Tibial nerve (tissue), 4 donors: ENCODE results near the gene DNAJB1. TPM values are rescaled to one million over a fixed set of nuclear protein-coding genes. Genes with fewer than 3 reads are reported as not detected.

Source experiments
- DNase-seq, 2 donors: peaks; one replicate each; pipeline ENCODE4 v3.0.0-alpha.2; 2019; ENCODE audit warnings: low spot score in 2 of 2
- H3K27ac ChIP-seq, 4 donors: fragments of 200-600 bp; sonication (generic) in 3 of 4; one replicate each; pipeline ENCODE4 v1.5.1; 2017 to 2019; ENCODE audit warnings: mild to moderate bottlenecking in 1 of 4
- H3K27me3 ChIP-seq, 2 donors: fragments of 200-600 bp; sonication (generic) in 1 of 2; one replicate each; pipeline versions ENCODE4 v1.5.1 to v1.6.0; 2017 to 2019
- H3K36me3 ChIP-seq, 3 donors: fragments of 200-600 bp; sonication (generic); one replicate each; pipeline ENCODE4 v1.5.1; 2018 to 2019
- H3K4me1 ChIP-seq, 4 donors: fragments of 200-600 bp; sonication (generic) in 3 of 4; one replicate each; pipeline ENCODE4 v1.5.1; 2017 to 2019
- H3K4me3 ChIP-seq, 4 donors: fragments of 200-600 bp; sonication (generic) in 3 of 4; one replicate each; pipeline ENCODE4 v1.5.1; 2017 to 2019; ENCODE audit warnings: mild to moderate bottlenecking in 1 of 4, moderate library complexity in 1 of 4
- H3K9me3 ChIP-seq, 4 donors: fragments of 200-600 bp; sonication (generic) in 3 of 4; one replicate each; pipeline ENCODE4 v1.5.1; 2017 to 2019
- EP300 ChIP-seq, 2 donors: sonication (generic); formaldehyde crosslinking; IDR thresholded peaks; one replicate each; pipeline ENCODE4 v1.6.1; 2017; ENCODE audit warnings: antibody characterized with exemption in 2 of 2, mild to moderate bottlenecking in 1 of 2
- POLR2A ChIP-seq, 2 donors: fragments of 450-650 bp; IDR thresholded peaks; one replicate each; pipeline ENCODE4 v1.6.1; 2017; ENCODE audit warnings: antibody characterized with exemption in 2 of 2, mild to moderate bottlenecking in 2 of 2, moderate library complexity in 2 of 2
- WGBS, 2 donors: methylation state at CpG; one replicate each; pipeline ENCODE4 v1.1.5; 2018; 5-methylcytosine and 5-hydroxymethylcytosine counted together
- total RNA-seq, 4 donors: library from RNA; depleted of rRNA; stranded (reverse); fragments of >200 nt; gene quantifications; one replicate each; pipeline ENCODE4 v1.1.0, GENCODE V29; 2016
- TF ChIP-seq, protein P1 (sequence below), 5 experiments: fragments of 200-600 bp in 3 of 5; fragments of 450-650 bp in 2 of 5; sonication (generic) in 3 of 5; IDR thresholded peaks; one replicate each; pipeline ENCODE4 v1.5.1; 2016 to 2019; ENCODE audit warnings: antibody characterized with exemption in 5 of 5, mild to moderate bottlenecking in 3 of 5, moderate library complexity in 2 of 5

The DNAJB1 gene
- total RNA-seq, 4 donors from 2014 or later: 48.9 to 132 (median 73.9) TPM

DNA sequence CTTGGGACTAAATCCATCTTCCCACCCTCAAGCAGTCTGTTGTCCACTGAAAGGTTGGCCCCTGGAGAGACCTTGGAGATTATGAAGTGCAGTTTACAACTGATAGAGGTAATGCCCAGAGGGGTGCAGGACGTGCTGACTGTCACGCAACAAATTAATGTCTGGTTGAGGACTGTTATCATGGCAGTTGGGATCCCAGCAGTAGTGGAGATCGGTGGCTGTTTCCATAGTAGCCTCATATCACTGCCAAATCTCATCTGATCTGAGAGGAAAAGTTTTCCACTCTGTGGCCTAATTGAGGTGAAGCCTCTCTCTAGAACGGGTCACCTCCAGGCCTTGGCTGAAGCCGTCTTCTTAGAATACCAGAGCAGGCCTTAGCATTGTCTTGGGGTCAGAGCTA lies 15.3 kb upstream of the DNAJB1 start:
- H3K36me3 ChIP-seq: no peaks in the 10 kb centered on the region
- H3K4me3 ChIP-seq: no peak overlapping the region
- no peaks in the 10 kb centered on the region for H3K9me3 ChIP-seq
- no peaks in the 10 kb centered on the region for H3K27me3 ChIP-seq
- no peak overlapping the region for H3K27ac ChIP-seq
- H3K4me1 ChIP-seq: peaks cover 0 to 58% (median 10%) of the 10 kb centered on the region in 4 donors
- DNase-seq: no peak
- 68 to 76% methylated on average over 5 of the region's 5 CpGs for WGBS, 2 donors
- TF ChIP-seq, protein P1, sequence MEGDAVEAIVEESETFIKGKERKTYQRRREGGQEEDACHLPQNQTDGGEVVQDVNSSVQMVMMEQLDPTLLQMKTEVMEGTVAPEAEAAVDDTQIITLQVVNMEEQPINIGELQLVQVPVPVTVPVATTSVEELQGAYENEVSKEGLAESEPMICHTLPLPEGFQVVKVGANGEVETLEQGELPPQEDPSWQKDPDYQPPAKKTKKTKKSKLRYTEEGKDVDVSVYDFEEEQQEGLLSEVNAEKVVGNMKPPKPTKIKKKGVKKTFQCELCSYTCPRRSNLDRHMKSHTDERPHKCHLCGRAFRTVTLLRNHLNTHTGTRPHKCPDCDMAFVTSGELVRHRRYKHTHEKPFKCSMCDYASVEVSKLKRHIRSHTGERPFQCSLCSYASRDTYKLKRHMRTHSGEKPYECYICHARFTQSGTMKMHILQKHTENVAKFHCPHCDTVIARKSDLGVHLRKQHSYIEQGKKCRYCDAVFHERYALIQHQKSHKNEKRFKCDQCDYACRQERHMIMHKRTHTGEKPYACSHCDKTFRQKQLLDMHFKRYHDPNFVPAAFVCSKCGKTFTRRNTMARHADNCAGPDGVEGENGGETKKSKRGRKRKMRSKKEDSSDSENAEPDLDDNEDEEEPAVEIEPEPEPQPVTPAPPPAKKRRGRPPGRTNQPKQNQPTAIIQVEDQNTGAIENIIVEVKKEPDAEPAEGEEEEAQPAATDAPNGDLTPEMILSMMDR (IDR thresholded peaks at IDR 0.05): no peak
- no peak for TF ChIP-seq POLR2A (IDR thresholded peaks at IDR 0.05)
- no peak for TF ChIP-seq EP300 (IDR thresholded peaks at IDR 0.05)

DNA sequence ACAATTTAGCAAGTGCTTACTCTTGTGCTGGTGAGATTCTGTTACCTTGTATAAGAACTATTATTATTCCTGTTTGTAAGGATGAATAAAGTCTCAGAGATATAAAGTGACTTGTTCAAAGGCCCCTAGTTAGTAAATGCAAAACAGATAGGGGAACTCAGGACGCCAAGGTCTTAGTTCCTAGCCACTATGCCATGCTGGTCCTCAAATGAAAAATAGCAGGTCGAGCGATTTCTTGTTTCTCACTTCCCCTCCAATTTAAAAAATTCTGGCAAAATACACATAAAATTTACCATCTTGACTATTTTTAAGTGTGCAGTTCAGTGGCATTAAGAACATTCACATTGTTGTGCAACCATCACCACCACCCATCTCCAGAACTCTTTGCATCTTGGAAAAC lies 12.3 kb upstream of the DNAJB1 start:
- Histone ChIP-seq H3K4me1 (peaks cover 0 to 48% (median 10%) of the 10 kb centered on the region in 4 donors), H3K27me3 (no peaks in the 10 kb centered on the region), H3K9me3 (no peaks in the 10 kb centered on the region), H3K36me3 (no peaks in the 10 kb centered on the region), H3K4me3 (peak overlapping the region in 3 of 4 donors; percentile 63 to 82 (median 72)), H3K27ac (peak overlapping the region in 3 of 4 donors; percentile 91 to 97 (median 95))
- no peak for TF ChIP-seq POLR2A (IDR thresholded peaks at IDR 0.05)
- TF ChIP-seq, protein P1 (IDR thresholded peaks at IDR 0.05): no peak
- TF ChIP-seq EP300 (IDR thresholded peaks at IDR 0.05): no peak
- no peak for DNase-seq
- WGBS, 2 donors: 55 to 70% methylated on average over 3 of the region's 3 CpGs

DNA sequence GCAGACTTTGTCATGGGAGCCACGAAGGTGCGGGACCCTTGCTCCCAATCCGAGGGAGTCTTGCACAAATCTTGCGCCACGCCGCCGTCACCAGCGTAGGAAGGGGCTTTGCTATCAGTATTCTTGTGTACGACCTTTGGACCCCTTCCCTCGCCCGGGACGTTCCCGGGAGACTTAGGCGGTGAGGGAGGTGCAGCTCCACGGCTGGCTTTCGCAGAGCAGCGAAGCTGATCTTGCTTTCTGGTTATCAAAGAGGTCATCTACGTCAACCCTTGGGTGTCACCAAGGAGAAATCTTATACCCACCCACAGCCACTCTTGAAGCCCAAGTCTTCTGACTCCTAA lies 11.8 kb upstream of the DNAJB1 start:
- Histone ChIP-seq H3K4me3 (peak overlapping the region; percentile 63 to 82 (median 70)), H3K9me3 (no peaks in the 10 kb centered on the region), H3K36me3 (no peaks in the 10 kb centered on the region), H3K27me3 (no peaks in the 10 kb centered on the region), H3K4me1 (peaks cover 0 to 48% (median 10%) of the 10 kb centered on the region in 4 donors), H3K27ac (peak overlapping the region; percentile 87 to 97 (median 93))
- no peak for DNase-seq
- TF ChIP-seq EP300 (IDR thresholded peaks at IDR 0.05): no peak
- TF ChIP-seq POLR2A (IDR thresholded peaks at IDR 0.05): no peak
- TF ChIP-seq, protein P1 (IDR thresholded peaks at IDR 0.05): no peak
- WGBS, 2 donors: 0% methylated on average over 11 to 16 of the region's 18 CpGs

DNA sequence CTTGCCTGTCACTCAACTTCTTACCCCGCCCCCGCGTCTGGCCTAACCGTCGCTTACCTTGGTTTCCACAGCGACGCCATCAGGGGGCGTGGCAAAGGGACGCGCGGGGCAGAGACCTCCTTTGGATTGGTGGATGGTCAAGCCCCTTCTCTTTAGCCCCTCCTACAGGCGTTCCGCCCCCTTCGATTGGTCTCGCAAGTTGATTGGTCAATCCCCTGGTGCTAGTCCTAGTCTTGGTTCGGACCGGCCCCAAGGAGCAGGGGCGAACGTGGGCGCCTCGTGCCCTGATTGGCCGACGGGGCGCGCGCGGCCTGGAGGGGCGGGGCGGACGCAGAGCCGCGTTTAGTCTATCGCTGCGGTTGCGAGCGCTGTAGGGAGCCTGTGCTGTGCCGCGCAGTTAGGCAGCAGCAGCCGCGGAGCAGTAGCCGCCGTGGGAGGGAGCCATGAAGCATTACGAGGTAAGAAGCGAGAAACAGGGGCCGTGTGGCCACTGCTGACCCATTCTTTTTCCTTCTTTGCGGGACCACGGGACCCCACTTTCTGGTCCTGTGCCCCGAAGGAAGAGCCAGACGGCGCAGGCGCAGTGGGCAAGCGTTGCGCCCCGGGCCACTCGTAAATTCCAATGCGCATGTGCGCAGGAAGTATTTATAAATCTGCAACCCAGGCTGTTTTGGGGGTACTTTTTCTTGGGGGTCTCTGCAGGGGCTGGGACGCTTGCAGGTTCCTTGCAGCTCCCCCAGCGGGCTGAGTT lies 11.2 kb upstream of the DNAJB1 start, which contains the start of gene TECR:
Gene TECR, plus strand, starts transcription at position 341 of the 751 bp plus-strand sequence. Its CDS starts 103 bp downstream, at position 444.
- Histone ChIP-seq H3K4me1 (peaks cover 0 to 45% (median 10%) of the 10 kb centered on the region in 4 donors), H3K27me3 (no peaks in the 10 kb centered on the region), H3K4me3 (peak within 1 kb of the TSS; percentile 63 to 82 (median 70)), H3K27ac (peak within 1 kb of the TSS; percentile 87 to 97 (median 93)), H3K9me3 (no peaks in the 10 kb centered on the region), H3K36me3 (no peaks in the 10 kb centered on the region)
- peak; percentile 100 for DNase-seq
- TF ChIP-seq EP300 (IDR thresholded peaks at IDR 0.05) (peak; percentile 60 to 100), POLR2A (IDR thresholded peaks at IDR 0.05) (peak; percentile 98 to 100)
- TF ChIP-seq, protein P1 (IDR thresholded peaks at IDR 0.05): peak in 2 of 5 experiments; percentile 14 to 45
- WGBS, 2 donors: 0 to 1% methylated on average over 31 to 53 of the region's 59 CpGs
